HTR-8/SVneo (cell line): ENCODE measurements around the gene NEK5.
"Not testable (repeated sequence)": the region's sequence is repeated elsewhere in the genome, so short reads cannot be mapped to it uniquely, and the experiment has no call there.

Experiments used
- DNase-seq: peaks from one replicate; pipeline ENCODE4 v3.0.0; 2011; ENCODE audit warnings: low spot score, mixed read lengths; ENCODE audit not compliant: insufficient read length
- FAIRE-seq: peaks from 2 replicates; lab custom pipeline; 2011; peaks lifted over from hg19 to GRCh38; lab: Jason Lieb, UNC

NEK5 gene

GRCh38 chr13:52141299-52141698, 12.4 kb upstream of the NEK5 start:
- no peak for FAIRE-seq
- no peak for DNase-seq

GRCh38 chr13:52137489-52137888, 8.6 kb upstream of the NEK5 start:
- DNase-seq = no peak
- FAIRE-seq = no peak

GRCh38 chr13:52136763-52137162, 7.9 kb upstream of the NEK5 start:
- DNase-seq (no peak), FAIRE-seq (no peak)

- DNase-seq = no peak
- FAIRE-seq = no peak
Measured at GRCh38 chr13:52130641-52131040, 1.8 kb upstream of the NEK5 start.

GRCh38 chr13:52127783-52128702, 830 bp downstream of the NEK5 start:
- peak; percentile 62 for DNase-seq
- FAIRE-seq = no peak

- no peak for FAIRE-seq
- no peak for DNase-seq
Measured at GRCh38 chr13:52127378-52127777, 1.5 kb downstream of the NEK5 start.

- DNase-seq (no peak), FAIRE-seq (no peak)
Measured at GRCh38 chr13:52125547-52125946, 3.3 kb downstream of the NEK5 start.

GRCh38 chr13:52118595-52118994, 10.3 kb downstream of the NEK5 start:
- DNase-seq = no peak
- FAIRE-seq = no peak

GRCh38 chr13:52118095-52118494, 10.8 kb downstream of the NEK5 start:
- DNase-seq (no peak), FAIRE-seq (no peak)

- FAIRE-seq = no peak
- DNase-seq = no peak
Measured at GRCh38 chr13:52112591-52112990, 16.3 kb downstream of the NEK5 start.

GRCh38 chr13:52109116-52109670, 19.7 kb downstream of the NEK5 start:
- FAIRE-seq = no peak
- no peak for DNase-seq

GRCh38 chr13:52105841-52106240, 23.0 kb downstream of the NEK5 start:
- FAIRE-seq (no peak), DNase-seq (no peak)

- DNase-seq = no peak
- no peak for FAIRE-seq
Measured at GRCh38 chr13:52104624-52105023, 24.2 kb downstream of the NEK5 start.

GRCh38 chr13:52103386-52103785, 25.5 kb downstream of the NEK5 start:
- DNase-seq = no peak
- FAIRE-seq = no peak

GRCh38 chr13:52102423-52102822, 26.4 kb downstream of the NEK5 start:
- DNase-seq = not testable (repeated sequence)

GRCh38 chr13:52097197-52097596, 31.7 kb downstream of the NEK5 start:
- no peak for DNase-seq
- FAIRE-seq = no peak

More at GRCh38 chr13:52102423-52102822, 26.4 kb downstream of the NEK5 start:
- not testable (repeated sequence) for FAIRE-seq

GRCh38 chr13:52096748-52097147, 32.1 kb downstream of the NEK5 start:
- FAIRE-seq (no peak), DNase-seq (no peak)

- DNase-seq (no peak), FAIRE-seq (no peak)
Measured at GRCh38 chr13:52096062-52096461, 32.8 kb downstream of the NEK5 start.

- DNase-seq = no peak
- FAIRE-seq = no peak
Measured at GRCh38 chr13:52092087-52092486, 36.8 kb downstream of the NEK5 start.

- DNase-seq (no peak), FAIRE-seq (no peak)
Measured at GRCh38 chr13:52091473-52091872, 37.4 kb downstream of the NEK5 start.

- DNase-seq = no peak
- FAIRE-seq = no peak
Measured at GRCh38 chr13:52085421-52085820, 43.5 kb downstream of the NEK5 start.

- FAIRE-seq, DNase-seq: not testable (repeated sequence)
Measured at GRCh38 chr13:52084981-52085380, 43.9 kb downstream of the NEK5 start.
